OCI-LY3 (cell line): Measurements from ENCODE around the gene CALHM6.

Experiments used
- EZH2phosphoT487 ChIP-seq: fragments of 200-600 bp; shearing (Covaris generic); IDR thresholded peaks from 2 replicates; pipeline ENCODE4 v1.6.1; 2018; ENCODE audit warnings: antibody characterized with exemption, mixed run types, low read depth
- TF ChIP-seq, protein P1 (sequence below): fragments of 200-600, 300-600 bp; sonication (generic); IDR thresholded peaks from 2 replicates; pipeline ENCODE4 v1.5.1; 2014; ENCODE audit warnings: antibody characterized with exemption, low read length, low read depth

DNA sequence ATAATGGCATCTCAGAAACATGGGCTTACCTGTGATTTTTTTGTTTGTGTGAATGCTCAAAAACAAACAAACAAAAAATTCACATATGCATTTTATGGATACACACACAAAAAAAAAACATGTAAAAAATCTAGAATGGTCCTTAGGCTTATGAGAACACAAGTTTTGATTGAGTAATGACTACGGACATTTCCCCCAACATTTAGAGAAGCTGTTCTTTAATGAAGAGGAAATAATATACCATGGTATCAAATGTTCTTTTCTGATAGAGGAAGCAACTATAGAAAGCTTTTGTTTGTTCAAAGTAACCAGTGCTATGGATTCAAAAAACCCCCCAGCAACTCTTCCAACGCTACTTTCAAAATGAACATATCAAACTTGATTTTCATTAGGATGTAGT lies 8.6 kb upstream of the CALHM6 start:
- TF ChIP-seq, protein P1, sequence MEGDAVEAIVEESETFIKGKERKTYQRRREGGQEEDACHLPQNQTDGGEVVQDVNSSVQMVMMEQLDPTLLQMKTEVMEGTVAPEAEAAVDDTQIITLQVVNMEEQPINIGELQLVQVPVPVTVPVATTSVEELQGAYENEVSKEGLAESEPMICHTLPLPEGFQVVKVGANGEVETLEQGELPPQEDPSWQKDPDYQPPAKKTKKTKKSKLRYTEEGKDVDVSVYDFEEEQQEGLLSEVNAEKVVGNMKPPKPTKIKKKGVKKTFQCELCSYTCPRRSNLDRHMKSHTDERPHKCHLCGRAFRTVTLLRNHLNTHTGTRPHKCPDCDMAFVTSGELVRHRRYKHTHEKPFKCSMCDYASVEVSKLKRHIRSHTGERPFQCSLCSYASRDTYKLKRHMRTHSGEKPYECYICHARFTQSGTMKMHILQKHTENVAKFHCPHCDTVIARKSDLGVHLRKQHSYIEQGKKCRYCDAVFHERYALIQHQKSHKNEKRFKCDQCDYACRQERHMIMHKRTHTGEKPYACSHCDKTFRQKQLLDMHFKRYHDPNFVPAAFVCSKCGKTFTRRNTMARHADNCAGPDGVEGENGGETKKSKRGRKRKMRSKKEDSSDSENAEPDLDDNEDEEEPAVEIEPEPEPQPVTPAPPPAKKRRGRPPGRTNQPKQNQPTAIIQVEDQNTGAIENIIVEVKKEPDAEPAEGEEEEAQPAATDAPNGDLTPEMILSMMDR = no peak
- TF ChIP-seq EZH2phosphoT487 = no peak
